Activated T-cell treated with anti-CD3 and anti-CD28 coated beads, Interleukin-2, amount 50 U/mL, for 48 hours (primary cell): ENCODE data around the gene KPNA2.
A peak's percentile ranks its signal among the peaks of the same experiment; 100 is the strongest.
"Not testable (repeated sequence)": the region's sequence is repeated elsewhere in the genome, so short reads cannot be mapped to it uniquely, and the experiment has no call there.

Experiments
- DNase-seq, 2 experiments: peaks; one replicate each; pipeline ENCODE4 v3.0.0-alpha.2; 2020

The KPNA2 gene

GRCh38 chr17:68035523-68036303, at the start of gene KPNA2:
Gene KPNA2, plus strand, starts transcription at chr17:68035735. Its CDS starts 1,398 bp downstream, at chr17:68037133.
- peak; percentile 92 to 93 for DNase-seq

GRCh38 chr17:67990909-67991308, 44.6 kb upstream of the KPNA2 start:
- no peak for DNase-seq

GRCh38 chr17:67992548-67993152, 42.9 kb upstream of the KPNA2 start:
- no peak for DNase-seq

- peak; percentile 80 to 86 for DNase-seq
These were observed 42.2 kb upstream of the KPNA2 start for GRCh38 chr17:67993153-67993997.

GRCh38 chr17:67993998-67994361, 41.6 kb upstream of the KPNA2 start:
- DNase-seq, result no peak

DNA sequence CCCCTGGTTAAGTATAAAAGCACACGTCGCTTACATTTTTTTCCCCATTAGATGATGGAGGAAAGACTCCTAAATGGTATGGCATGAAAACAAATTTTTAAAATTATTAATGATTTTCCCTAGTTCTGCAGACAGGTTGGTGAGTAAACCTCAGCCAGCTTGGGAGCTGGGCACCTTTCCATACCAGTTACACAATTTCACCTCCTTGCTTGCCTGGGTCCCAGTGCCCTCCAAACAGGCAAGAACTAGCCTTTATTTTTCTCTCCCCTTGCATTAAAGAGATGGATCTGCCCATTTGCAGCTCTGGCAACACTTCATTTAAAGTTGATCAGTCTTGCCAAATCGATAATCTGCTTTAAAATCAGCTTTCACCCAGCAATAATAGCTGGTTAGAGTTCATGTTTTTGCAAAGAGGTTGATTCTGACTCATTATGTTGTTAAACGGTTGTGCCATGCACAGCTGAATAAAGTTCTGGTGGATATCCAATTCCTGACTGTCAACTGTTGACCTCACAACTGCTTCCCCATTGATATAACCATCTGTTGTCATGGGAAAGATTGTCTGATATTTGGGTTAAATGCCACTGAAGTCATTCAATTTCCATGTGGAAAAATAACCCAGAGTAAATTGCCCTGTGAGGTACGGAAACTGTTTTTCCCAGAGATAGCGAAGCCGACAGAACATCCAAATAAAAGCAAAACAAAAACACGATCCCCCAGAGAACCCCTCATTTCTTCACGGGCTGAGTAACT, 40.5 kb upstream of the KPNA2 start:
- DNase-seq, result no peak

GRCh38 chr17:67995570-67996263, 39.8 kb upstream of the KPNA2 start:
- peak; percentile 41 to 55 for DNase-seq

DNA sequence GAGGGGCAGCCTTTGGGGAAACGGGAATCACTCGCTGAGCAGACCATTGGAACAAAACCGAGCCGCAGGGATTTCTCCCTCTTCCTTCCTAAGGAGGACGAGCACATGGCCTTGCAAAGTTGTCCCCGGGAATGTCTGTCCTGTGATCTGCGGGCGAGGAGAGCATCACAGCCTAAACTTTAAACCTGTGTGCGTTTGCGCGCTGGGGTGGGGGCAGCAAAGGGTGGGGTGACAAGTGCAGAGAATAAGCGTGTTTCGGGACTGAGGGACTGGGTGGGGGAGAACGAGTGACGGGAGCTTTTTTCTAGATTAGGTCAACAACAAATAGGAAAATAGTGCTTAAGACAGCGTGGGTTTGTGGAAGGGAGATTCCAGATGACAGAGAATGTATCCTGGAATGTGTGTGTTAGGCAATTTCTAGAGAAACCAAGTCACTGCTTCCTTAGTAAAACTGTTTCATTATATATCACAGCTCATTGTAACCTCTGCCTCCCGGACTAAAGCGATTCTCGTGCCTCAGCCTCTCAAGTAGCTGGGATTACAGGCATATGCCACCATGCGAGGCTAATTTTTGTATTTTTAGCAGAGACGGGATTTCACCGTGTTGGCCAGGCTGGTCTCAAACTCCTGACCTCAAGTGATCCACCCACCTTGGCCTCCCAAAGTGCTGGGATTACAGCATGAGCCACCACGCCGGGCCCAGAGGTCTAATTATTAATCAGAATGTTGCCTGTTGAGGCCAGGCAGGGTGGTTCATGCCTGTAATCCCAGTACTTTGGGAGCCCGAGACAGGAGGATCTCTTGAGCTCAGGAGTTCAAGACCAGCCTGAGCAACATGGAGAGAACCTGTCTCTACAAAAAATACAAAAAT, 39.0 kb upstream of the KPNA2 start, which contains the start of gene C17orf58:
C17orf58 (minus strand) TSS at position 169 of the 871 bp plus-strand sequence. CDS start 271 bp downstream, outside the sequence.
- peak; percentile 59 for DNase-seq

- DNase-seq, result no peak
These were observed 37.1 kb upstream of the KPNA2 start for GRCh38 chr17:67998466-67998865.

DNA sequence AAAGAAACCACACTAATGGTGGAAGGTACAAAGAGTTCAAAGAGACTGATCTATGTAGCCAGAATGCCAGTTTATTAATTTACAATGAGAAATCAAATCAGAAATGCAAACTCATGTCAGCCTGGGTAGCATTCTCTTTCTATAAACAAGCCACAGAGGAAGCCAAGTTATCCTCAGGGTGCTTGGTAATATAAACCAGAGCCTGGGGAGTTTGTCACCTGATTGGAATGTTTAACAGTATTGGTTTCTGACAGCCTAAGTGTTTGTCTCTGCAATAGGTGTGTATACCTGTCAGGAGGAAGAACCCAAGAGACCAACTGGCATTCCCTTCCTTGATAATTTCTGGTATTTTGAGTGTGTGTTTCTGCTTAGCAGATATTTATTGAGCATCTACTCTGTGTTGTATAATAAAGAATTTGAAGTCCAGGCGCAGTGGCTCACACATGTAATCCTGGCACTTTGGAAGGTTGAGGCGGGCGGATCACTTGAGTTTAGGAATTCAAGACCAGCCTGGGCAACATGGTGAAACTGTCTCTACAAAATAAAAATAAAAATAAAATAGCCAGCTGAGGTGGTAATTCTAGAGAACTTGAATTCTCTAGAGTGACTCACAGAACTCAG, 36.1 kb upstream of the KPNA2 start:
- DNase-seq, result no peak

- DNase-seq, result no peak
These were observed 31.3 kb upstream of the KPNA2 start for GRCh38 chr17:68004201-68004600.

GRCh38 chr17:68006797-68007196, 28.7 kb upstream of the KPNA2 start:
- no peak for DNase-seq

DNA sequence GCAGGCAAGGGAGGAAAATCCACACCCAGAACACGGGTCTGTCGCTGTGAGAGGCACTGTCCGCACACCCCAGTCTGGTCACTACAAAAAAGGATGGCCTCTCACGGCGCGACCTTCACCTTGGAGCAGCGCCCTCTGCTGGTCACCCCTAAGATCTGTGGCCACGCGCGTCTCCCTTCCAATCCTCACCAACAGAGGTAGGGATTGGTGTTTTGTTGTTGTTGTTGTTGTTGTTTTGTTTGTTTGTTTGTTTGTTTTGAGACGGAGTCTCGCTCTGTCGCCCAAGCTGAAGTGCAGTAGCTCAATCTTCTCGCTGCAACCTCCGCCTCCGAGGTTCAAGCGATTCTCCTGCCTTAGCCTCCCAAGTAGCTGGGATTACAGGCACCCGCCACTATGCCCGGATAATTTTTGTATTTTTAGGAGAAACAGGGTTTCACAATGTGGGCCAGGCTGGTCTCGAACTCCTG, 24.3 kb upstream of the KPNA2 start:
- peak; percentile 81 for DNase-seq

- DNase-seq, result no peak
These were observed 22.1 kb upstream of the KPNA2 start for GRCh38 chr17:68013385-68013784.

DNA sequence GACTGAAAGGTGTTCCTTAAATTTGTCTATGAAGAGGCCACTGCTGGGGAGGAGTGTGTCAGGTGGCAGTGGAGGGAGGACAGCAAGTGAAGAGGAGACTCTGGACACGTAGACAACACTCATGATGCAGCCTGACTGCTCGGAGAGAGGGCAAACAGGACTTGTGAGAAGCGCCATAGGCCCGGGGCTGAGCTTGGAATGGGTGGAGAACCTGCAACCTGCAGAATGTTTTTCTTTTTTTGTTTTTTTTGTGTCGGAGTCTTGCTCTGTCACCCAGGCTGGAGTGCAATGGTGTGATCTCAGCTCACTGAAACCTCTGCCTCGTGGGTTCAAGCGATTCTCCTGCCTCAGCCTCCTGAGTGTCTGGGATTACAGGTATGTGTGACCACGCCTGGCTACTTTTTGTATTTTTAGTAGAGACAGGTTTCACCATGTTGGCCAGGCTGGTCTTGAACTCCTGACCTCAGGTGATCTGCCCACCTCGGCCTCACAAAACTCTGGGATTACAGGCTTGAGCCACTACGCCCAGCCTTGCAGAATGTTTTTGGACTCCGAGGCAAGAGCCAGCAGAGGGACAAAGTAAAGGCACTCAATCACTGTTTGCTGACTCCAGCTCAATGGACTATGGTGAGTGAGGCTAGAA, 20.3 kb upstream of the KPNA2 start:
- no peak for DNase-seq

- DNase-seq, result no peak
These were observed 18.7 kb upstream of the KPNA2 start for GRCh38 chr17:68016838-68017237.

DNA sequence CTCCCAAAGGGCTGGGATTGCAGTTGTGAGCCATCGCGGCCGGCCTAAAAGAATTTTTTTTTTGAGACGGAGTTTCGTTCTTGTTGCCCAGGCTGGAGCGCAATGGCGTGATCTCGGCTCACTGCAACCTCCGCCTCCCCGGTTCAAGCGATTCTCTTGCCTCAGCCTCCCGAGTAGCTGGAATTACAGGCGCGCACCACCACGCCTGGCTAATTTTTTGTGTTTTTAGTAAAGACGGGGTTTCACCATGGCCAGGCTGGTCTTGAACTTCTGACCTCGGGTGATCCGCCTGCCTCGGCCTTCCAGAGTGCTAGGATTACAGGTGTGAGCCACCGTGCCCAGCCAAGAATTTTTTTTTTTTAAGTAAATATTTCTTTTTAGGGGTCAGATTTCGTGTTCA, 17.0 kb upstream of the KPNA2 start:
- DNase-seq, result not testable (repeated sequence)

- no peak for DNase-seq
These were observed 16.2 kb upstream of the KPNA2 start for GRCh38 chr17:68019336-68019674.

- peak; percentile 100 for DNase-seq
These were observed 15.7 kb upstream of the KPNA2 start for GRCh38 chr17:68019675-68020408.
